ENCODE results near the gene JAKMIP2.
A peak's percentile ranks its signal among the peaks of the same experiment; 100 is the strongest.

Gene JAKMIP2

DNA sequence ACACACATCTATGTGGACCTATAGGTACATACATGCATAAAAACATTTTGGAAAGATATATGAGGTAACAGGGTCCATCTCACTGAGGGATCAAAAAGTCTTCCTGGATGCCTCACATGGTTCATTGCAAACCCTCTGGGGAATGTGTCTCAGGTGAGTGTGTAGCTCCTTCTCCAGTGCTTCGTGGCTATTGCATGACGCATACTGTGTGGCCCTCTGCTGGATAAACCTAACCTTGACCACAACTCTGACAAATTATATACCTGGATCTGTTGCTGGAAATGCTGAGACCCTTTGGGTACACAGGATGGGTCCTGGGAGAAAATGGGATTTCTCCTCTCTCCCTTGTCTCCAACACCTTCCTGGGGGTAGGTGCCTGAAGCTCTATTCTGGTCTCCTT is 91.9 kb downstream of the JAKMIP2 start:
- DNase-seq = no peak

DNA sequence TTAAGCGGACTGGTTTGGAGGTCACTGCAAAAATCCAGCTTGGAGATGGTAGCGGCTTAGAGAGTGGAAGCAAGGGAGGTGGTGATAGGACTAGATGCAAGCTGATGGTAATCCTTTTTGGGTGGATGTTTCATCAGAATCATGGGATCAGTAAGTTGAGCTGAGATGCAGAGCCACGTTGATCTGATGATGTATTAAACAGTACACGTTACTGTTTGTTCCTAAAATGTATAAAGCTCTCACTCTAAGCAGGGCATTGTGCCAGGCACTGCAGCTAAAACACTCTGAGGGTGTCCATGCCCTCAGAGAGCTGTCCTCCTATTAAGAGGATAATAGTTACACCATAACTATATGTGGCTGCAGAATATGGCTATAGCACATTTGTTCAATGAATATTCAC is 93.1 kb downstream of the JAKMIP2 start:
- no peak for DNase-seq

- peak; percentile 4 for DNase-seq
Observed at GRCh38 chr5:147688656-147689356, 93.7 kb downstream of the JAKMIP2 start.

DNA sequence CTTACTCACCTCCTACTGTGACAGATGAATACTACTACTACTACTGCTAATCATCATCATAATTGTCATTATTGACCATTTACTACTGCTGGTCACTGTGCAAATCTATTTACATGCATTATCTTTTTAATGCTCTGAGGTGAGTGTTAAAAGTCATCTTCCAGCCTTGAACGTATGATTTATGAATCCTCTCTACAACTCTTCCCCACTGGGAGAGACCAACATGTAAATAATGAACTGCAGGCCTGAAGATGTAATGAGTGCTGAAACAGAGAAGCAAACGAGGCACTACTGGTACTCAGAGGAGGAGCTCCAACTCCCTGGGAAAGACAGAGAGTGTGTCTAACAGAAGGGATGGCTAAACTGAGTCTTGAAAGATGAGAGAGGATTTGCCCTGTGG is 95.4 kb downstream of the JAKMIP2 start:
- no peak for DNase-seq

GRCh38 chr5:147686421-147686820 is 96.1 kb downstream of the JAKMIP2 start:
- DNase-seq = no peak

- DNase-seq = no peak
Observed at GRCh38 chr5:147685993-147686392, 96.5 kb downstream of the JAKMIP2 start.

DNA sequence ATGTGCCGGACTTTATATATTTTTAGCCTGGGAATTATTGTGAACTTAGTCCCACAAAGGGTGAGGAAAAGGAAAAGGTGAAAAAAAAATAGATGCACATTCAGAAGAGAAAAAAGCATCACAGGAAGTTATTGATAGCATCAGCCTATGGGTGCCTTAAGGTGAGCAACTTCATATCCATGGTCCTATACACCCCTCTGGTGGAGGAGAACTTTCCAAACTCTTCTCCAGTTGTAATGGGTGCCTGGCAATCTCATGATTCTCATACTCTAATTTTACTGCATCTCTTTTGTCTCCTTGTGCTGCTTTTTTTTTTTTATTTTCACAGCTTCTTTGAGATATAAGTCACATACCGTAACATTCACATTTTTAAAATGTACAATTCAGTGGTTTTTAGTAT is 107.4 kb downstream of the JAKMIP2 start:
- DNase-seq = no peak

GRCh38 chr5:147674411-147674810 is 108.1 kb downstream of the JAKMIP2 start:
- no peak for DNase-seq

DNA sequence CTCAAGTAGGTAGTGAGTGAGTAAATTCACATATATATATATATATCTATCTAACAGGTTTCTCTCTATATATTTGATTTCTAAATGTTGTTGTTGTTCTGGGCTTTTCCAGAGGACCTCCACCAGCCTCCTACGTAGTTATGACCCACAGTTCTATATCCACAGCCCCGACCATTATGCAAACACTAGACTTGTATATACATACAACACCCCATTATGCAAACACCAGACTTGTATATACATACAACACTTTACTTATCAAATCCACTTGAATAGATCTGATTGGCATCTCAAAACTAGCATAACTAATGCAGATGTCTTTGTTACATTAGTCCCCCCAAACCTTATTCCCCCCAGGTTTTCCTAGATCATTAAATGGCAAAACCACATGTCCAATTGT is 108.7 kb downstream of the JAKMIP2 start:
- DNase-seq = no peak

DNA sequence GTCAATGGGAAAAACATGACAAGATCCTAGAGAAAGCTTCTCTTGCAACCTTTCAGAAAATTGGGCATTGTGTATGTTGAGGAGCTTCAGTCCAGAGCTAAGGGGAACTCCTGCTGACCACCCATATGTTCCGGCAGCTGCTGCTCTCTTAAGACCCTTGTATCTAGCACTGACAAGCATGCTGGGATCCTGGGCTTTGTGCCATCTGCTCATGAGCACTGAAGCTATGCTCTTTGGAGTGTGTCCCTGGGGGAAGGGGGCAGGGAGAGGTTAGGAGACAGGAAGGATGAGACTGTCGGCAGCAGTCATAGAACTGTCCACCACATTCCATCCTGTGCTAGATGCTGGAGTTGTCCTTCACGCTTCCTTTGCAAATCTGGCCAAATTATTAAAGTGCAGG is 109.3 kb downstream of the JAKMIP2 start:
- no peak for DNase-seq

- DNase-seq = no peak
Observed at GRCh38 chr5:147671365-147671764, 111.2 kb downstream of the JAKMIP2 start.

DNA sequence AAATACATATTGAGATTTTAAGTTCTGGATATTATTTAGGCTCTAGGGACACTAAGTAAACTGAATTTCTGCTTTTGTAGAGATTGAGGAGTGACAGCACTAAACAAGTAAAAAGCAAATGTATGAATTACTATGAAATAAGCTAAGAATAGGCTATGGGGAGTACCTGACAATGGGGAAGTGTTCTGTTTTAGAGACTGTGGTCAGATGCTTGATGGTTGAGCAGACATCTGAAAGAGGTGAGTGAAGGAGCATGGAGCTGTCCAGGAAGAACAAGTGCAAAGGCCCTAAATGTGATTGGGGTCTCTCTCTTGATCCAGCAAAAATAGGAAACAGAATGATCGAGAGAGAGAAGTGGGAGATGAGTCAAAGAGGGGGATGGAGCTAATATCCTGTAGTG is 111.7 kb downstream of the JAKMIP2 start:
- no peak for DNase-seq

GRCh38 chr5:147669169-147669869 is 113.2 kb downstream of the JAKMIP2 start:
- no peak for DNase-seq

DNA sequence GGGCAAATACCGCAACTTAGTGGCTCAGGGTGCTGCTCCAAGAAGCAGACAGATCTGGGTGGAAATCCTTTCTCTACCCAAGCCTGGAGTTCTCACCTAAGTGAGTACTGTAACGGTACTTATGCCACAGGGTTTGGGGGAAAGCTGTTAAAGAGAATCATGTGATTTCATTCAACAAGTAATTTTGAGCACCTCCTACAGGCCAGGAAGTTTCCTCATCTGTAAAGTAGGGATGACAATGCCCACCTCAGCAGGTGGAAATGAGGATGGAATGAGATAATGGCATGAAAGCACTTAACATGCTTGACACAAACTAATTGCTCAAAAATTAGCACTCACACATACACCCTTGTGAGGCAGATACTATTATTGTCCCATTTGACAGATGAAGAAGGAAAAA is 114.1 kb downstream of the JAKMIP2 start:
- no peak for DNase-seq

GRCh38 chr5:147667363-147667762 is 115.2 kb downstream of the JAKMIP2 start:
- no peak for DNase-seq

GRCh38 chr5:147666419-147666818 is 116.1 kb downstream of the JAKMIP2 start:
- no peak for DNase-seq

DNA sequence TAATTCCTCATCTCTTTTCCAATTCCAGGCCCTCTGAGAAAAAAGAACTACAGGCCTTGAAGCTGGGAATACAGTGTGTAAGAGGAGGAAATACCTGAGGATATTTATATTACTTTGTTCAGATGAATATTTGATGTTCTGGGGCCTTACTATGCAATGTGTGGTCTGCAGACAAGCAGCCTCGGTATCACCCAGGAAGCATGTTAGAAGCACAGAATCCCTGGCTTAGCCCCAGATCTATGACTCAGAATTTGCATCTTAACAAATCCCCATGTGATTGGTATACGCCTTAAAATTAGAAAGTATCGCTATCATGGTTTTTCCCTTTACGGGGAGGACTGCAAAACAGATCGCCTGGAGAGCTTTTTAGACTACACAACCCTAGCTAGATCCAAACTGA is 121.0 kb downstream of the JAKMIP2 start:
- DNase-seq = peak; percentile 4

GRCh38 chr5:147659166-147659929 is 123.2 kb downstream of the JAKMIP2 start:
- no peak for DNase-seq

- no peak for DNase-seq
Observed at GRCh38 chr5:147658293-147658932, 124.1 kb downstream of the JAKMIP2 start.

DNA sequence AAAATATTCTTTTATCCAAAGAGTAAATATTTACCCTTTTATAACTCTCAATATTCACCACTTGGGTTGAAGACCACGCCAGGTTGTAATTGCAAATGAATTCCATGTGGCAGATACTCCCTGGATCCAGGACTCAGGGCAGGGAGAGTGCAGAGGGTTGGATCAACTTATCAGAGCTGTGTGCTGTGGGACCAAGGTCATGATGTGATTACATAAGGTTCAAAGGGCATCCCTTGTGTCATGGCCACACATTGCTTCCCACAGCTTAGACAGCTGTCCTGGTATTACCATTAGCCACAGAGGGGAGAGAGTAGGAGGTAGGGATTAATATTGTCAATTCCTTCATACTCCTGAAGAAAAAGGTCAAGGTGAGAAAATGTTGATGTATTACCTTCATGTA is 133.9 kb downstream of the JAKMIP2 start:
- DNase-seq = no peak

- DNase-seq = no peak
Observed at GRCh38 chr5:147645197-147645596, 137.3 kb downstream of the JAKMIP2 start.

GRCh38 chr5:147644460-147644859 is 138.1 kb downstream of the JAKMIP2 start:
- DNase-seq = no peak

GRCh38 chr5:147643142-147643541 is 139.4 kb downstream of the JAKMIP2 start:
- peak; percentile 6 for DNase-seq
